ENCODE results near the gene ENTPD6.

ENTPD6 gene

GRCh38 chr20:25214426-25214790, 18.9 kb downstream of the ENTPD6 start:
- H3K4me1 ChIP-seq (ENCODE audit: control insufficient read depth, low read length) = 0 out of 2 replicates have a peak, but pooled peaks cover 4% of the 10 kb centered on the region
- H3K4me3 ChIP-seq (ENCODE audit: low read length) = no peak overlapping the region
- H3K9me3 ChIP-seq (ENCODE audit: control insufficient read depth, insufficient read depth, low read length) = no peaks in the 10 kb centered on the region
- H3K9me2 ChIP-seq (replicated peaks; ENCODE audit: control insufficient read depth, low read length) = no peaks in the 10 kb centered on the region
- no peaks in the 10 kb centered on the region for H4K20me1 ChIP-seq (ENCODE audit: control insufficient read depth, insufficient read depth, low read depth, low read length)
- peaks cover 11% of the 10 kb centered on the region; the same call in 1 of the 2 replicates for H3K36me3 ChIP-seq (ENCODE audit: control insufficient read depth, low read length)
- no peaks in the 10 kb centered on the region for H3K27me3 ChIP-seq (ENCODE audit: control insufficient read depth, low read length)
- no peak for TF ChIP-seq EZH2phosphoT487 (IDR thresholded peaks at IDR 0.05; ENCODE audit: borderline replicate concordance, low read length)
- TF ChIP-seq, protein P1, sequence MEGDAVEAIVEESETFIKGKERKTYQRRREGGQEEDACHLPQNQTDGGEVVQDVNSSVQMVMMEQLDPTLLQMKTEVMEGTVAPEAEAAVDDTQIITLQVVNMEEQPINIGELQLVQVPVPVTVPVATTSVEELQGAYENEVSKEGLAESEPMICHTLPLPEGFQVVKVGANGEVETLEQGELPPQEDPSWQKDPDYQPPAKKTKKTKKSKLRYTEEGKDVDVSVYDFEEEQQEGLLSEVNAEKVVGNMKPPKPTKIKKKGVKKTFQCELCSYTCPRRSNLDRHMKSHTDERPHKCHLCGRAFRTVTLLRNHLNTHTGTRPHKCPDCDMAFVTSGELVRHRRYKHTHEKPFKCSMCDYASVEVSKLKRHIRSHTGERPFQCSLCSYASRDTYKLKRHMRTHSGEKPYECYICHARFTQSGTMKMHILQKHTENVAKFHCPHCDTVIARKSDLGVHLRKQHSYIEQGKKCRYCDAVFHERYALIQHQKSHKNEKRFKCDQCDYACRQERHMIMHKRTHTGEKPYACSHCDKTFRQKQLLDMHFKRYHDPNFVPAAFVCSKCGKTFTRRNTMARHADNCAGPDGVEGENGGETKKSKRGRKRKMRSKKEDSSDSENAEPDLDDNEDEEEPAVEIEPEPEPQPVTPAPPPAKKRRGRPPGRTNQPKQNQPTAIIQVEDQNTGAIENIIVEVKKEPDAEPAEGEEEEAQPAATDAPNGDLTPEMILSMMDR (IDR thresholded peaks at IDR 0.05; ENCODE audit: low read depth, low read length, poor library complexity, severe bottlenecking) = no peak
- H3K27ac ChIP-seq (ENCODE audit: low read depth, low read length) = no peak overlapping the region
- H3K79me2 ChIP-seq (ENCODE audit: control insufficient read depth, low read length) = no peaks in the 10 kb centered on the region
- no peaks in the 10 kb centered on the region for H3F3A ChIP-seq (ENCODE audit: control insufficient read depth, insufficient read depth)
- H3K4me2 ChIP-seq (ENCODE audit: low read length) = no peak overlapping the region

GRCh38 chr20:25214819-25215218, 19.3 kb downstream of the ENTPD6 start:
- Histone ChIP-seq H3K27ac (ENCODE audit: low read depth, low read length) (no peak overlapping the region), H3K27me3 (ENCODE audit: control insufficient read depth, low read length) (no peaks in the 10 kb centered on the region), H3K4me2 (ENCODE audit: low read length) (no peak overlapping the region), H3K4me3 (ENCODE audit: low read length) (no peak overlapping the region), H3F3A (ENCODE audit: control insufficient read depth, insufficient read depth) (no peaks in the 10 kb centered on the region), H3K79me2 (ENCODE audit: control insufficient read depth, low read length) (no peaks in the 10 kb centered on the region), H3K9me2 (replicated peaks; ENCODE audit: control insufficient read depth, low read length) (no peaks in the 10 kb centered on the region), H3K9me3 (ENCODE audit: control insufficient read depth, insufficient read depth, low read length) (no peaks in the 10 kb centered on the region), H4K20me1 (ENCODE audit: control insufficient read depth, insufficient read depth, low read depth, low read length) (no peaks in the 10 kb centered on the region), H3K4me1 (ENCODE audit: control insufficient read depth, low read length) (peaks cover 6% of the 10 kb centered on the region; the same call in 1 of the 2 replicates), H3K36me3 (ENCODE audit: control insufficient read depth, low read length) (peaks cover 11% of the 10 kb centered on the region; the same call in 1 of the 2 replicates)
- no peak for TF ChIP-seq EZH2phosphoT487 (IDR thresholded peaks at IDR 0.05; ENCODE audit: borderline replicate concordance, low read length)
- TF ChIP-seq, protein P1 (IDR thresholded peaks at IDR 0.05; ENCODE audit: low read depth, low read length, poor library complexity, severe bottlenecking) = no peak

- Histone ChIP-seq H3K4me2 (ENCODE audit: low read length) (no peak overlapping the region), H3K27me3 (ENCODE audit: control insufficient read depth, low read length) (no peaks in the 10 kb centered on the region), H3K36me3 (ENCODE audit: control insufficient read depth, low read length) (peaks cover 11% of the 10 kb centered on the region; the same call in 1 of the 2 replicates), H3K27ac (ENCODE audit: low read depth, low read length) (no peak overlapping the region), H3F3A (ENCODE audit: control insufficient read depth, insufficient read depth) (no peaks in the 10 kb centered on the region), H3K9me2 (replicated peaks; ENCODE audit: control insufficient read depth, low read length) (no peaks in the 10 kb centered on the region), H4K20me1 (ENCODE audit: control insufficient read depth, insufficient read depth, low read depth, low read length) (no peaks in the 10 kb centered on the region), H3K9me3 (ENCODE audit: control insufficient read depth, insufficient read depth, low read length) (no peaks in the 10 kb centered on the region), H3K4me1 (ENCODE audit: control insufficient read depth, low read length) (peaks cover 11% of the 10 kb centered on the region; the same call in 1 of the 2 replicates), H3K4me3 (ENCODE audit: low read length) (no peak overlapping the region), H3K79me2 (ENCODE audit: control insufficient read depth, low read length) (no peaks in the 10 kb centered on the region)
- TF ChIP-seq, protein P1 (IDR thresholded peaks at IDR 0.05; ENCODE audit: low read depth, low read length, poor library complexity, severe bottlenecking) = no peak
- no peak for TF ChIP-seq EZH2phosphoT487 (IDR thresholded peaks at IDR 0.05; ENCODE audit: borderline replicate concordance, low read length)
These were observed 20.0 kb downstream of the ENTPD6 start for GRCh38 chr20:25215521-25215920.

Measured in DOHH2 (cell line).